IMR-90 (cell line): ENCODE data around the gene CLASP1. TPM values are rescaled to one million over a fixed set of nuclear protein-coding genes. Genes with fewer than 3 reads are reported as not detected.

Experiments
- ATAC-seq: fragments of 200-7000 bp; cut with Tn5 transposase; 2 replicates; pipeline ENCODE4 v1.9.1; 2020; ENCODE audit warnings: low read depth, mild to moderate bottlenecking, moderate library complexity
- BruUV-seq: library from RNA; stranded (reverse); fragments of 400-500 nt; replicated peaks from 2 replicates; lab custom pipeline; 2021; lab: Mats Ljungman, UMichigan
- CTCF ChIA-PET: fragments of 300-600 bp; formaldehyde crosslinking; extraction: SDS; loops from one replicate; lab custom pipeline; 2021; ENCODE audit warnings: antibody characterized with exemption; lab: Yijun Ruan, JAX
- POLR2A ChIA-PET: fragments of 300-600 bp; sonication (Branson Sonifier 250); formaldehyde crosslinking; loops from one replicate; lab custom pipeline; 2022; ENCODE audit warnings: antibody characterized with exemption; ENCODE audit not compliant: unreplicated experiment; lab: Charles Lee
- DNase-seq: peaks from one replicate; pipeline ENCODE4 v3.0.0; 2013
- H2AFZ ChIP-seq: replicated peaks from 2 replicates; pipeline ENCODE3; 2013; ENCODE audit warnings: low read length, mild to moderate bottlenecking; ENCODE audit not compliant: poor library complexity
- H2AK5ac ChIP-seq: 2 replicates; pipeline ENCODE4 v1.6.1; 2013; ENCODE audit warnings: low read depth, low read length, inconsistent platforms
- H2AK9ac ChIP-seq: replicated peaks from 2 replicates; pipeline ENCODE3; 2013; ENCODE audit warnings: mild to moderate bottlenecking, low read depth, low read length, moderate library complexity; ENCODE audit not compliant: poor library complexity
- H2BK120ac ChIP-seq: 2 replicates; pipeline ENCODE4 v1.6.1; 2013; ENCODE audit warnings: low read depth, low read length, inconsistent platforms
- H2BK15ac ChIP-seq: 3 replicates; pipeline ENCODE4 v1.6.1; 2013; ENCODE audit warnings: low read depth, low read length, inconsistent platforms
- H2BK20ac ChIP-seq: 2 replicates; pipeline ENCODE4 v1.6.1; 2013; ENCODE audit warnings: low read depth, mild to moderate bottlenecking, inconsistent platforms, low read length, moderate library complexity
- H2BK5ac ChIP-seq: 2 replicates; pipeline ENCODE4 v1.6.1; 2013; ENCODE audit warnings: mild to moderate bottlenecking, low read depth, low read length, inconsistent platforms; ENCODE audit not compliant: poor library complexity, severe bottlenecking
- H3K14ac ChIP-seq: replicated peaks from 2 replicates; pipeline ENCODE4 v1.6.1; 2013; ENCODE audit warnings: low read depth, low read length, inconsistent platforms
- H3K18ac ChIP-seq: 2 replicates; pipeline ENCODE4 v1.6.1; 2013; ENCODE audit warnings: low read depth, low read length, control low read depth
- H3K23ac ChIP-seq: 2 replicates; pipeline ENCODE4 v1.6.1; 2013; ENCODE audit warnings: low read depth, low read length, inconsistent platforms
- H3K27ac ChIP-seq: 2 replicates; pipeline ENCODE4 v1.5.1; 2013; ENCODE audit warnings: mild to moderate bottlenecking, control low read depth, low read length; ENCODE audit not compliant: insufficient read depth
- H3K27me3 ChIP-seq: 2 replicates; pipeline ENCODE4 v1.6.1; 2013; ENCODE audit warnings: low read length; ENCODE audit not compliant: control insufficient read depth, insufficient read depth
- H3K36me3 ChIP-seq: 2 replicates; pipeline ENCODE4 v1.6.1; 2013; ENCODE audit warnings: low read length, mixed read lengths; ENCODE audit not compliant: control insufficient read depth, insufficient read depth
- H3K4ac ChIP-seq: 2 replicates; pipeline ENCODE4 v1.6.1; 2013; ENCODE audit warnings: low read depth, low read length, inconsistent platforms
- H3K4me1 ChIP-seq: 2 replicates; pipeline ENCODE4 v1.6.1; 2013; ENCODE audit warnings: low read length, mixed read lengths; ENCODE audit not compliant: control insufficient read depth, insufficient read depth
- H3K4me2 ChIP-seq: 2 replicates; pipeline ENCODE4 v1.6.1; 2013; ENCODE audit warnings: low read depth, mild to moderate bottlenecking, control low read depth, low read length, moderate library complexity
- H3K4me3 ChIP-seq: 2 replicates; pipeline ENCODE4 v1.5.1; 2013; ENCODE audit warnings: low read depth, mild to moderate bottlenecking, control low read depth, low read length, moderate library complexity; ENCODE audit not compliant: insufficient read depth
- H3K56ac ChIP-seq: 2 replicates; pipeline ENCODE4 v1.6.1; 2013; ENCODE audit warnings: low read length, inconsistent platforms; ENCODE audit not compliant: insufficient read depth; ENCODE audit errors: extremely low read depth
- H3K79me1 ChIP-seq, 2 experiments: 2 replicates each; pipeline ENCODE4 v1.6.1; 2013; ENCODE audit warnings: low read length in 2 of 2, inconsistent platforms in 1 of 2, low read depth in 1 of 2
- H3K9ac ChIP-seq: 2 replicates; pipeline ENCODE4 v1.6.1; 2013; ENCODE audit warnings: low read depth, low read length, control low read depth
- H3K9me1 ChIP-seq: 2 replicates; pipeline ENCODE4 v1.6.1; 2013; ENCODE audit warnings: low read length, inconsistent platforms; ENCODE audit not compliant: insufficient read depth
- H3K9me3 ChIP-seq: 2 replicates; pipeline ENCODE4 v1.6.1; 2013; ENCODE audit warnings: low read length; ENCODE audit not compliant: control insufficient read depth, insufficient read depth
- H4K20me1 ChIP-seq: 2 replicates; pipeline ENCODE4 v1.6.1; 2013; ENCODE audit warnings: low read length, inconsistent platforms; ENCODE audit not compliant: insufficient read depth
- H4K5ac ChIP-seq: 2 replicates; pipeline ENCODE4 v1.6.1; 2013; ENCODE audit warnings: mild to moderate bottlenecking, low read depth, low read length, control low read depth
- H4K8ac ChIP-seq, 2 experiments: 2 replicates each; pipeline ENCODE4 v1.6.1; 2013; ENCODE audit warnings: low read depth in 2 of 2, low read length in 2 of 2, control low read depth in 1 of 2, inconsistent platforms in 1 of 2
- H4K91ac ChIP-seq: 2 replicates; pipeline ENCODE4 v1.6.1; 2013; ENCODE audit warnings: low read depth, low read length, inconsistent platforms; ENCODE audit not compliant: insufficient read depth
- RAD21 ChIP-seq: IDR thresholded peaks from 2 replicates; pipeline ENCODE4 v1.6.1; 2012; ENCODE audit warnings: low read length, improper control_type of control experiment
- RFX5 ChIP-seq: IDR thresholded peaks from 2 replicates; pipeline ENCODE4 v1.8.0; 2012; ENCODE audit warnings: low read depth, mild to moderate bottlenecking, low read length, moderate library complexity
- WGBS, 2 experiments: methylation state at CpG; one replicate each; pipeline versions ENCODE4 v1.1.5 to v1.1.7; 2013; ENCODE audit warnings: missing lambda C conversion rate in 2 of 2; ENCODE audit not compliant: insufficient read length in 1 of 2; ENCODE audit errors: extremely low coverage in 2 of 2; 5-methylcytosine and 5-hydroxymethylcytosine counted together
- dilution Hi-C: fragments of 300-500 bp; cut with HindIII; formaldehyde crosslinking; loops from one replicate; pipeline ENCODE4 v1.14.3; 2018; ENCODE audit warnings: low sequenced_read_pairs; ENCODE audit not compliant: unreplicated experiment
- in situ Hi-C: fragments of 300-500 bp; cut with MboI; formaldehyde crosslinking; loops from 3 replicates; pipeline ENCODE4 v1.14.3; 2019; ENCODE audit warnings: low sequenced_read_pairs, inconsistent platforms, mixed read lengths
- intact Hi-C: fragments of 100-400 bp; cut with micrococcal nuclease; formaldehyde crosslinking; loops from 2 replicates; pipeline ENCODE4 v1.10.0; 2022
- polyA plus RNA-seq, 3 experiments: library from polyadenylated mRNA; depleted of rRNA; stranded (reverse); fragments of >200 nt; gene quantifications; 2 replicates each; pipeline ENCODE4 v1.2.3, GENCODE V29; 2012; ENCODE audit warnings: low replicate concordance in 1 of 3
- total RNA-seq: library from RNA; depleted of rRNA; stranded (reverse); fragments of >200 nt; gene quantifications from 2 replicates; pipeline ENCODE4 v1.2.3, GENCODE V29; 2012

Gene CLASP1
- total and polyA plus RNA-seq, 2 of the 4 experiments (the other 2 are of a cell fraction), result 12.3 to 33.7 TPM

DNA sequence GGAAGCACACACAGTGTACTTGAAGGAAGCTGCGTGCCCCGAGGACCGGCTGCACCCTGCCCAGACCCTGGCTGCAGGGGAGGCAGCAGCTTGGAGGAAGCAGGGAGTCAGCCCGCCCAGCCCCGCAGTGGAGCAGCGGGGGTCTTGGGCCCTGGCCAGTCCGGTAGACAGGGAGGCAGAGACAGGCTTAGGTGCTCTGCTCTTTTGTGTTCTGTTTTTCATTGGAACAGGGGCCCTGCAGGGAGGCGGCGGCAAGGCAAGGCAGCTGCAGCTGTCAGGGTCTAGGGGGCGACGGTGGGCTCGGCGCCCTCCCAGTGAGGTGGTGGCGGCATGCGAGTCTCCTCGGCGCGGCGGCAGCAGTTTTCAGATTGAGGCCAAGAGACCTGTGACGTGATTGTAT lies 311.0 kb downstream of the CLASP1 start:
- no peak overlapping the region for H4K8ac ChIP-seq
- H3K9ac ChIP-seq, result no peak overlapping the region
- H2BK20ac ChIP-seq, result no peak overlapping the region
- in situ Hi-C loops (no loop called here), dilution Hi-C loops (no loop called here), intact Hi-C loops (no loop called here)
- H3K18ac ChIP-seq, result no peak overlapping the region
- H3K4ac ChIP-seq, result no peak overlapping the region
- H3K4me1 ChIP-seq, result no peaks in the 10 kb centered on the region
- no peaks in the 10 kb centered on the region for H3K27me3 ChIP-seq
- WGBS, 2 experiments, result 89% methylated on average over 13 of the region's 20 CpGs; no CpG with 5 or more reads in 1 of the 2 experiments
- H3K14ac ChIP-seq, result no peak overlapping the region
- no peak for TF ChIP-seq RAD21
- no peak for TF ChIP-seq RFX5
- ChIA-PET CTCF (no interaction called here), POLR2A (no interaction called here)
- DNase-seq (no peak), ATAC-seq (no peak)
- no peaks in the 10 kb centered on the region for H4K20me1 ChIP-seq
- H2BK5ac ChIP-seq, result no peak overlapping the region
- no peak overlapping the region for H3K27ac ChIP-seq
- H4K5ac ChIP-seq, result no peak overlapping the region
- peaks cover 5% of the 10 kb centered on the region; the same call in 1 of the 2 replicates for H3K9me1 ChIP-seq
- H3K4me2 ChIP-seq, result no peak overlapping the region
- no peak overlapping the region for H4K91ac ChIP-seq
- H2AFZ ChIP-seq, result no peak overlapping the region
- H3K56ac ChIP-seq, result no peak overlapping the region
- no TSS peak for BruUV-seq
- H2AK9ac ChIP-seq, result no peak overlapping the region
- no peak overlapping the region for H2BK15ac ChIP-seq
- H3K4me3 ChIP-seq, result no peak overlapping the region
- peaks cover 0 to 5% of the 10 kb centered on the region in 2 experiments; a peak in 1 of 4 replicates for H3K79me1 ChIP-seq
- H2BK120ac ChIP-seq, result no peak overlapping the region
- no peak overlapping the region for H2AK5ac ChIP-seq
- H3K36me3 ChIP-seq, result peaks cover 23% of the 10 kb centered on the region
- no peaks in the 10 kb centered on the region for H3K9me3 ChIP-seq
- no peak overlapping the region for H3K23ac ChIP-seq
